GM21423 (cell line): ENCODE measurements around the gene BLTP2.
"Not testable (repeated sequence)": the region's sequence is repeated elsewhere in the genome, so short reads cannot be mapped to it uniquely, and the experiment has no call there.

Experiments used
- ATAC-seq: cut with Tn5 transposase; IDR thresholded peaks from one replicate; pipeline ENCODE4 v1.9.1; 2021; ENCODE audit warnings: mild to moderate bottlenecking, moderate library complexity; ENCODE audit not compliant: unreplicated experiment

BLTP2 gene

GRCh38 chr17:28648698-28649097 lies 3.7 kb upstream of the BLTP2 start:
- no peak for ATAC-seq

- ATAC-seq = no peak
These were observed 1.2 kb upstream of the BLTP2 start for GRCh38 chr17:28646039-28646754.

GRCh38 chr17:28645576-28645939 lies 600 bp upstream of the BLTP2 start:
- ATAC-seq = no peak

GRCh38 chr17:28643983-28644786 lies 773 bp downstream of the BLTP2 start:
- ATAC-seq = peak; percentile 4

GRCh38 chr17:28641579-28641978 lies 3.4 kb downstream of the BLTP2 start:
- ATAC-seq = no peak

- ATAC-seq = no peak
These were observed 9.5 kb downstream of the BLTP2 start for GRCh38 chr17:28635506-28635905.

GRCh38 chr17:28634206-28634865 lies 10.6 kb downstream of the BLTP2 start:
- no peak for ATAC-seq

- no peak for ATAC-seq
These were observed 18.1 kb downstream of the BLTP2 start for GRCh38 chr17:28626818-28627217.

GRCh38 chr17:28624148-28624547 lies 20.8 kb downstream of the BLTP2 start:
- ATAC-seq = no peak

GRCh38 chr17:28623696-28624095 lies 21.3 kb downstream of the BLTP2 start:
- no peak for ATAC-seq

- no peak for ATAC-seq
These were observed 22.8 kb downstream of the BLTP2 start for GRCh38 chr17:28622186-28622585.

- ATAC-seq = no peak
These were observed 24.9 kb downstream of the BLTP2 start for GRCh38 chr17:28620010-28620409.

- no peak for ATAC-seq
These were observed 26.5 kb downstream of the BLTP2 start for GRCh38 chr17:28618464-28618863.

- no peak for ATAC-seq
These were observed 28.7 kb downstream of the BLTP2 start for GRCh38 chr17:28616281-28616680.

- ATAC-seq = no peak
These were observed 29.6 kb downstream of the BLTP2 start for GRCh38 chr17:28615260-28615940.

GRCh38 chr17:28613931-28614381 lies 31.0 kb downstream of the BLTP2 start, which contains the start of gene RSKR:
RSKR (minus strand) TSS chr17:28614185; CDS start chr17:28614161, 24 bp downstream.
- ATAC-seq = no peak

- no peak for ATAC-seq
These were observed 31.8 kb downstream of the BLTP2 start for GRCh38 chr17:28612936-28613872.

GRCh38 chr17:28612531-28612930 lies 32.4 kb downstream of the BLTP2 start:
- no peak for ATAC-seq

GRCh38 chr17:28610376-28610775 lies 34.6 kb downstream of the BLTP2 start:
- ATAC-seq = no peak

- ATAC-seq = not testable (repeated sequence)
These were observed 40.9 kb downstream of the BLTP2 start for GRCh38 chr17:28604031-28604430.
